WERI-Rb-1 (cell line): ENCODE measurements around the gene FAM110D.

Experiments
- DNase-seq: peaks from one replicate; pipeline ENCODE4 v3.0.0-alpha.2; 2020
- H3K27ac ChIP-seq: fragments of 250-450 bp; sonication (Bioruptor Pico); 2 replicates; pipeline ENCODE4 v1.5.1; 2020; ENCODE audit warnings: mild to moderate bottlenecking, moderate library complexity
- H3K27me3 ChIP-seq: fragments of 250-450 bp; sonication (Bioruptor Pico); 2 replicates; pipeline ENCODE4 v1.5.1; 2021; ENCODE audit warnings: mild to moderate bottlenecking, low read depth, moderate library complexity; ENCODE audit not compliant: insufficient read depth, severe bottlenecking
- H3K36me3 ChIP-seq: fragments of 250-450 bp; sonication (Bioruptor Pico); 2 replicates; pipeline ENCODE4 v1.5.1; 2020; ENCODE audit warnings: mild to moderate bottlenecking, moderate library complexity
- H3K4me3 ChIP-seq: 2 replicates; pipeline ENCODE4 v1.5.1; 2011; ENCODE audit warnings: low read depth, mild to moderate bottlenecking, control low read depth, low read length
- H3K9me3 ChIP-seq: fragments of 250-450 bp; sonication (Bioruptor Pico); 2 replicates; pipeline ENCODE4 v1.5.1; 2021; ENCODE audit warnings: mild to moderate bottlenecking, moderate library complexity; ENCODE audit not compliant: severe bottlenecking
- TF ChIP-seq, protein P1 (sequence below): IDR thresholded peaks from 2 replicates; pipeline ENCODE4 v1.5.1; 2011; ENCODE audit warnings: low read depth, mild to moderate bottlenecking, control low read depth, inconsistent platforms, low read length

FAM110D gene

DNA sequence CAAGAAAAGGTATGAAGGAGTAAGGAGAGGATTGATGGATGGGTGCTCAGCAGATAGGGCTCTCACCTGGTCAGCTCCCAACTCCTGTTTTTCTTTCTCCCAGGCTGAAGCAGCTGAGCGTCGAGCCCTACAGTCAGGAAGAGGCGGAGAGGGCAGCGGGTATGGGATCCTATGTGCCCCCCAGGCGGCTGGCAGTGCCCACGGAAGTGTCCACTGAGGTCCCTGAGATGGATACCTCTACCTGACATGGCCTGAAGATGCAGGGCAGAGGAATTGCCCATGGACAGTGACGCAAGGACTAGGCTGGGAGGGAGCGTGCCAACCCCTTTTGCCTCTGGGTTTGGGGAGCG is 11.6 kb downstream of the FAM110D start:
- DNase-seq, result no peak
- no peaks in the 10 kb centered on the region for H3K27me3 ChIP-seq
- TF ChIP-seq, protein P1, sequence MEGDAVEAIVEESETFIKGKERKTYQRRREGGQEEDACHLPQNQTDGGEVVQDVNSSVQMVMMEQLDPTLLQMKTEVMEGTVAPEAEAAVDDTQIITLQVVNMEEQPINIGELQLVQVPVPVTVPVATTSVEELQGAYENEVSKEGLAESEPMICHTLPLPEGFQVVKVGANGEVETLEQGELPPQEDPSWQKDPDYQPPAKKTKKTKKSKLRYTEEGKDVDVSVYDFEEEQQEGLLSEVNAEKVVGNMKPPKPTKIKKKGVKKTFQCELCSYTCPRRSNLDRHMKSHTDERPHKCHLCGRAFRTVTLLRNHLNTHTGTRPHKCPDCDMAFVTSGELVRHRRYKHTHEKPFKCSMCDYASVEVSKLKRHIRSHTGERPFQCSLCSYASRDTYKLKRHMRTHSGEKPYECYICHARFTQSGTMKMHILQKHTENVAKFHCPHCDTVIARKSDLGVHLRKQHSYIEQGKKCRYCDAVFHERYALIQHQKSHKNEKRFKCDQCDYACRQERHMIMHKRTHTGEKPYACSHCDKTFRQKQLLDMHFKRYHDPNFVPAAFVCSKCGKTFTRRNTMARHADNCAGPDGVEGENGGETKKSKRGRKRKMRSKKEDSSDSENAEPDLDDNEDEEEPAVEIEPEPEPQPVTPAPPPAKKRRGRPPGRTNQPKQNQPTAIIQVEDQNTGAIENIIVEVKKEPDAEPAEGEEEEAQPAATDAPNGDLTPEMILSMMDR, result no peak
- H3K4me3 ChIP-seq, result peak overlapping the region; percentile 62
- peaks cover 3% of the 10 kb centered on the region; the same call in 1 of the 2 replicates for H3K36me3 ChIP-seq
- H3K27ac ChIP-seq, result 0 out of 2 replicates have a peak overlapping the region, but pooled peaks have one; percentile 54
- H3K9me3 ChIP-seq, result no peaks in the 10 kb centered on the region

DNA sequence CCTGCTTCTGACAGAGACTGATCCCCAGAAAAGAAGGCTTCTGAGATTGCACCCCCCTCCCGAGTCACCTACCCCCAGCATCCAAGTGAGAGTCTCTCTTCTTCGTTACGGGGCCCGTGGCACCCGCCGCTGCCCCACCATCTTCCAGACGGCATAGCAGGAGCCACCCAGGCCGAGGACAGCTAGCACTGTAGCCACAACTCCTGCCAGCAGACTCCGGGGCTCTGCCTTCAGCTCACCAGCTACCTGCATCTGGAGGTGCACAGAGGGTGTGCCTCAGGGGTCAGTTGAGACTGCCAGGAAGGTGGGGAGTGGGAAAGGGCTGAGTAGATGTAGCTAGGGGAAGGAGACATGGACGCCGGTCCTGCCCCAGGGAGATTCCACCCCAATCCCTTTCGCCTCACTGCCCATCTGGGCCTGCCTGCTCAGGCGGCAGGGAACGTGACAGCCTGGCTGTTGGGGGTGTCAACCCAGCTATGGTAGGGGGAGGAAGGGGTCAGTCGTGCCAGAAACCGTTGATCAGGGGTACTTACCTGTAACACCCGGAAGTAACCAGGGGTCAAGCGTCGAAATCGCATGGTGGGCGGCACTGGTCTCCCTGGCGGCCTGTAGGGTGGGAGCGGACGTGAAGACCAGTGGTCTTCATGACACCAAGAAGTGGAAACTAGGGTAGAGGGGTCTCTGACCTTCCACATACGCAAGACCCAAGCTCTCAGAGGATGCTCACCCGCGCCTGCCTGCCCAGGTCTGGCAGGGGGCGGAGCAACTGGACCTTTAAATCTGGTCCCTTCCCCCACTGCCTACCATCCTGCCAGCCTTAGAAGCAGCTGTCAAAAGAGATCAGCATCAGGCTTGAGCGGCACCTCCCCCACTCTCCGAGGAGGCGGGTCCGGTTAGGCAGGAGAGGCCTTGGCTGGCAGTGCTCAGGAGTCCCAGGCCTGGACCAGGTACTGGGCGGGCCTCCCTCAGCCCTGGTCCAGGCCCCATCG is 12.5 kb downstream of the FAM110D start, which contains the start of gene ZNF593OS:
TSS of gene ZNF593OS (minus strand) at position 749 of the 989 bp plus-strand sequence. CDS start at position 578, 171 bp downstream.
- H3K27ac ChIP-seq, result no peak within 1 kb of the TSS
- DNase-seq, result peak; percentile 91
- TF ChIP-seq, protein P1, result no peak
- peaks cover 3% of the 10 kb centered on the region; the same call in 1 of the 2 replicates for H3K36me3 ChIP-seq
- H3K27me3 ChIP-seq, result no peaks in the 10 kb centered on the region
- H3K4me3 ChIP-seq, result no peak within 1 kb of the TSS
- no peaks in the 10 kb centered on the region for H3K9me3 ChIP-seq

DNA sequence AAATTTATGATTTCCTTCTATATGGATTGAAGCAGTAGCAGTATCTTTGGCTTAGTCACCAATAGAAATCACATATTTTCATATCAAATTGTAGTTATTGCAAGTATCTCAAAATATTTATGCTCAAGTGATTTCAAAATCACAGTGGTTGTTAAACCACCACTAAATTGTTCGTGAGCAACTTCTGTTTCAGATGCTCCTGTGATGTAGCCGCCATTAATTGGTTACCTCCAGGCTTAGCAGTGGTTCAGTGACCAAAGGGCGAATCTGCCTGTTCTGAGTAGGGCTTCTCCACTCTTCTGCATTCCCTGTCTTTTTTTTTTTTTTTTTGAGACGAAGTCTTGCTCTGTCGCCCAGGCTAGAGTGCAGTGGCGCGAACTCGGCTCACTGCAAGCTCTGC is 16.5 kb downstream of the FAM110D start:
- Histone ChIP-seq H3K27me3 (no peaks in the 10 kb centered on the region), H3K27ac (no peak overlapping the region), H3K36me3 (peaks cover 3% of the 10 kb centered on the region; the same call in 1 of the 2 replicates), H3K4me3 (no peak overlapping the region), H3K9me3 (no peaks in the 10 kb centered on the region)
- TF ChIP-seq, protein P1, result no peak
- no peak for DNase-seq

DNA sequence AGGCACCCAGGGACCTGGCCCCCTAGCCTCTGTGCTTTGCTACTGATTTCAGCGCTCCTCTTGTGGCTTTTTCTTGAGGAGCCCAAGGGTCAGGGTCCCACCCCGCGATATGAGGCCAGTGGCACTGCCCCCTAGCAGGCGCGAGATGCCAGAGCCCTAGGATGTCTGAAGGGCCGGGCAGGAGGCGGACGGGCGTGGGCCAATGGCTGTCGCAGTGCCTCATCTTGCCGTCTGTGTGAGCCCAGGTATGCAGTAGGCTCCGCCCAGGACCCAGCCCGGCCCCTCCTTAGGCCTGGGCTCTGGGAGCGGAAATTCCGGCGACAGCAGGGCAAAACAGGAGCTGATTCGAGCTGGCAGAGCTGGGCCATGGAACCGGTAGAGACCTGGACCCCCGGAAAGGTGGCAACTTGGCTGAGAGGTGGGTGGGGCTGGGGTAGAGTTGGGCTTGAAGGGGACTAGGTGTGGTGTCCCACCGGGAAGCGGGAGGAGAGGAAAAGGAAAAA is 18.4 kb downstream of the FAM110D start, which contains the start of gene CNKSR1:
TSS of gene CNKSR1 (plus strand) at position 310 of the 503 bp plus-strand sequence. CDS start at position 367, 57 bp downstream.
- Histone ChIP-seq H3K4me3 (no peak within 1 kb of the TSS), H3K36me3 (no peaks in the 10 kb centered on the region), H3K27ac (no peak within 1 kb of the TSS), H3K9me3 (no peaks in the 10 kb centered on the region), H3K27me3 (no peaks in the 10 kb centered on the region)
- no peak for DNase-seq
- TF ChIP-seq, protein P1, result no peak

DNA sequence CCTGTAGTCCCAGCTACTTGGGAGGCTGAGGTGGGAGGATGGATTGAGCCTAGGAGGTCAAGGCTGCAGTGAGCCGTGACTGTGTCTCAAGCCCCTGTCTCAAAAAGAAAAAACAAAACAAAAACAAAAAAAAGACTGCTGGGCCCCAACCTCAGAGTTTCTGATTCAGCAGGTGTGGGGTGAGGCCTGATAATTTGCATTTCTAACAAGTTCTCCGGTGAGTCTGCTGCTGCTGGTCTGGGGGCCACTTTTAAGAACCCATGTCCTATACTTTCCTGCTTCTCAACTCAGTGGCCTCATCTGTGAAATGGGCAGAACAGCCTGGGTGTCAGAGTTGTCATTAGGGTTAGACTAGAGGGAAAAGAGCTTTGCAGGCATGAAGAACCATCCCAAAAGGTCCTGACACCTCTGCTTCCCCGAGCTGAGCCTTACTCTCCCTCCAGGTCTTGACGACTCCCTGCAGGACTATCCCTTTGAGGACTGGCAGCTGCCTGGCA is 21.2 kb downstream of the FAM110D start:
- Histone ChIP-seq H3K36me3 (no peaks in the 10 kb centered on the region), H3K9me3 (no peaks in the 10 kb centered on the region), H3K4me3 (no peak overlapping the region), H3K27me3 (no peaks in the 10 kb centered on the region), H3K27ac (no peak overlapping the region)
- TF ChIP-seq, protein P1, result no peak
- no peak for DNase-seq
